Stomach (tissue), 9 donors: ENCODE results near the gene FGGY. TPM values are rescaled to one million over a fixed set of nuclear protein-coding genes. Genes with fewer than 3 reads are reported as not detected.
"Not testable (repeated sequence)": the region's sequence is repeated elsewhere in the genome, so short reads cannot be mapped to it uniquely, and the experiment has no call there.

Experiments
- DNase-seq, 2 donors: peaks; one replicate each; pipeline versions ENCODE4 v3.0.0 to v3.0.0-alpha.2; 2013 to 2019
- H3K27ac ChIP-seq, 5 donors: fragments of 200-600 bp in 4 of 5; sonication (generic) in 4 of 5; one replicate each; pipeline ENCODE4 v1.5.1; 2013 to 2019; ENCODE audit warnings: mild to moderate bottlenecking in 1 of 5, moderate library complexity in 1 of 5
- H3K27me3 ChIP-seq, 3 donors: fragments of 200-600 bp; sonication (generic); one replicate each; pipeline ENCODE4 v1.5.1; 2017 to 2019; ENCODE audit warnings: mixed run types in 1 of 3
- H3K36me3 ChIP-seq, 4 donors: fragments of 200-600 bp; sonication (generic); 1 replicate in 3 of 4; 2 replicates in 1 of 4; pipeline ENCODE4 v1.5.1; 2016 to 2019
- H3K4me1 ChIP-seq, 4 donors: fragments of 200-600 bp; sonication (generic); one replicate each; pipeline ENCODE4 v1.5.1; 2016 to 2019
- H3K4me3 ChIP-seq, 4 donors: fragments of 200-600 bp; sonication (generic) in 3 of 4; one replicate each; pipeline ENCODE4 v1.5.1; 2016 to 2019; ENCODE audit warnings: mild to moderate bottlenecking in 1 of 4
- H3K9me3 ChIP-seq, 4 donors: fragments of 200-600 bp; sonication (generic); one replicate each; pipeline ENCODE4 v1.5.1; 2016 to 2019
- EP300 ChIP-seq: sonication (generic); formaldehyde crosslinking; IDR thresholded peaks from one replicate; pipeline ENCODE4 v1.6.1; 2017; ENCODE audit warnings: antibody characterized with exemption
- POLR2A ChIP-seq, 4 donors: fragments of 450-650 bp; IDR thresholded peaks; one replicate each; pipeline ENCODE4 v1.6.1; 2016; ENCODE audit warnings: antibody characterized with exemption in 4 of 4, control low read depth in 2 of 4, mild to moderate bottlenecking in 1 of 4, moderate library complexity in 1 of 4
- POLR2AphosphoS5 ChIP-seq, 3 donors: sonication (generic); formaldehyde crosslinking; IDR thresholded peaks; one replicate each; pipeline ENCODE4 v1.6.1; 2016; ENCODE audit warnings: antibody characterized with exemption in 3 of 3
- WGBS, 5 donors: extraction: QIAGEN DNeasy Blood & Tissue Kit in 3 of 5; methylation state at CpG; one replicate each; pipeline versions ENCODE4 v1.1.5 to v1.1.7; 2013 to 2018; 5-methylcytosine and 5-hydroxymethylcytosine counted together
- intact Hi-C: fragments of 100-400 bp; cut with DNase I; formaldehyde crosslinking; loops from one replicate; pipeline ENCODE4 v1.15.1; 2023; ENCODE audit warnings: low total_unique reads
- polyA plus RNA-seq, 3 donors: library from polyadenylated mRNA; stranded (reverse); fragments of 200-250 nt; gene quantifications; one replicate each; pipeline ENCODE4 v1.2.3, GENCODE V29; 2013
- total RNA-seq, 5 donors: library from RNA; depleted of rRNA; stranded (reverse); fragments of >200 nt; gene quantifications; one replicate each; pipeline versions ENCODE4 v1.1.0 to v1.2.3, GENCODE V29; 2014 to 2016
- TF ChIP-seq, protein P1 (sequence below), 7 experiments: fragments of 450-650 bp in 4 of 7; fragments of 200-600 bp in 3 of 7; sonication (generic) in 3 of 7; IDR thresholded peaks; one replicate each; pipeline ENCODE4 v1.5.1; 2016 to 2019; ENCODE audit warnings: antibody characterized with exemption in 7 of 7, control low read depth in 2 of 7, mild to moderate bottlenecking in 1 of 7
- donor health status: healthy with polysubstance abuse.
- donor health status: Bipolar disorder and iron deficiency.
- donor health status: healthy.

FGGY gene
- total and polyA plus RNA-seq, 8 donors = 6.2 to 40.6 (median 10.8) TPM

DNA sequence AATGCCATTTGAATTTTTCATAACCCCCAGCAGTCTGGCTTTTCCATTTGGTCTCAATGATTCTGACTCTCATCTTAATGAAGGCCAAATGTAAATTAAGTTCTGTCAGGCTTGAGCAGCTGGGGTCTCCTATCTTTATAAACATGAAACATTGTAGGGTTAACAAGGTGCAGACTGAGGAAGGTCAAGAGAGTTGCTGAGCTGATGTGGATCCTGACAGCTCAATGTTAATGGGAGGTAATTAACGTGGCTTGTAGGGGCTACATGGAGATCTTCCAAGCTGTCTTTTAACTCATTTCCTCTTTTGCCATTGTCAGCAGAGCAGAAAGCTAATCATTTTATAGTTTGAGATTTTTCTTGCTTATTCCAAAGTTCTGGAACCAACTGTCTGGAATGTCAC is 55.2 kb downstream of the FGGY start:
- no peaks in the 10 kb centered on the region for H3K9me3 ChIP-seq
- intact Hi-C loops = no loop called here
- DNase-seq = no peak
- H3K27me3 ChIP-seq = no peaks in the 10 kb centered on the region
- H3K4me3 ChIP-seq = no peak overlapping the region
- TF ChIP-seq EP300 (no peak), POLR2AphosphoS5 (IDR thresholded peaks at IDR 0.05) (no peak), POLR2A (IDR thresholded peaks at IDR 0.05) (no peak)
- TF ChIP-seq, protein P1, sequence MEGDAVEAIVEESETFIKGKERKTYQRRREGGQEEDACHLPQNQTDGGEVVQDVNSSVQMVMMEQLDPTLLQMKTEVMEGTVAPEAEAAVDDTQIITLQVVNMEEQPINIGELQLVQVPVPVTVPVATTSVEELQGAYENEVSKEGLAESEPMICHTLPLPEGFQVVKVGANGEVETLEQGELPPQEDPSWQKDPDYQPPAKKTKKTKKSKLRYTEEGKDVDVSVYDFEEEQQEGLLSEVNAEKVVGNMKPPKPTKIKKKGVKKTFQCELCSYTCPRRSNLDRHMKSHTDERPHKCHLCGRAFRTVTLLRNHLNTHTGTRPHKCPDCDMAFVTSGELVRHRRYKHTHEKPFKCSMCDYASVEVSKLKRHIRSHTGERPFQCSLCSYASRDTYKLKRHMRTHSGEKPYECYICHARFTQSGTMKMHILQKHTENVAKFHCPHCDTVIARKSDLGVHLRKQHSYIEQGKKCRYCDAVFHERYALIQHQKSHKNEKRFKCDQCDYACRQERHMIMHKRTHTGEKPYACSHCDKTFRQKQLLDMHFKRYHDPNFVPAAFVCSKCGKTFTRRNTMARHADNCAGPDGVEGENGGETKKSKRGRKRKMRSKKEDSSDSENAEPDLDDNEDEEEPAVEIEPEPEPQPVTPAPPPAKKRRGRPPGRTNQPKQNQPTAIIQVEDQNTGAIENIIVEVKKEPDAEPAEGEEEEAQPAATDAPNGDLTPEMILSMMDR (IDR thresholded peaks at IDR 0.05) = no peak
- no peaks in the 10 kb centered on the region for H3K36me3 ChIP-seq
- H3K27ac ChIP-seq = no peak overlapping the region
- 70 to 93% (median 77%) methylated on average over 1 of the region's 1 CpG for WGBS, 5 donors
- H3K4me1 ChIP-seq = peaks cover 0 to 11% (median 1%) of the 10 kb centered on the region in 4 donors

DNA sequence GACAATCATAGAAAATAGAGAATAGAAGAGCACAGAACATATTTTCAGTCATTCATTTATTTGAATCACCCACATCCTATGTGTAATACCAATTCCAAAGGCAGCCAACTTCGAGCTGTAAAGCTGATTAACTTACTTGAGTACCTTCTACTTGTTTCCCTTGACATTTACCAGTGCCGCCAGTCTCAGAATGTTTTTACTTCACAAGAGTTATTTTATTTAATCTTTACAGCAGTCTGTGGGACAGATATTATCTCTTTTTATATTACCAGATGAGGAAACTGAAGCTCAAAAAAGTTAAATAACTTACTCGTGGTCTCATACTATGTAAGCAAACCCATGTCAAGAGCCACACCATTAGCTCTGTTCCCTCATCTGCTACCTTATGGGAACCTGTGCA is 56.6 kb downstream of the FGGY start:
- H3K27ac ChIP-seq = no peak overlapping the region
- intact Hi-C loops = no loop called here
- H3K4me3 ChIP-seq = no peak overlapping the region
- 79 to 88% (median 82%) methylated on average over 3 of the region's 3 CpGs for WGBS, 5 donors
- H3K4me1 ChIP-seq = peaks cover 0 to 11% (median 1%) of the 10 kb centered on the region in 4 donors
- no peaks in the 10 kb centered on the region for H3K36me3 ChIP-seq
- TF ChIP-seq POLR2AphosphoS5 (IDR thresholded peaks at IDR 0.05) = no peak
- TF ChIP-seq, protein P1 (IDR thresholded peaks at IDR 0.05) = no peak
- no peak for TF ChIP-seq EP300
- TF ChIP-seq POLR2A (IDR thresholded peaks at IDR 0.05) = no peak
- no peak for DNase-seq
- no peaks in the 10 kb centered on the region for H3K27me3 ChIP-seq
- H3K9me3 ChIP-seq = no peaks in the 10 kb centered on the region

DNA sequence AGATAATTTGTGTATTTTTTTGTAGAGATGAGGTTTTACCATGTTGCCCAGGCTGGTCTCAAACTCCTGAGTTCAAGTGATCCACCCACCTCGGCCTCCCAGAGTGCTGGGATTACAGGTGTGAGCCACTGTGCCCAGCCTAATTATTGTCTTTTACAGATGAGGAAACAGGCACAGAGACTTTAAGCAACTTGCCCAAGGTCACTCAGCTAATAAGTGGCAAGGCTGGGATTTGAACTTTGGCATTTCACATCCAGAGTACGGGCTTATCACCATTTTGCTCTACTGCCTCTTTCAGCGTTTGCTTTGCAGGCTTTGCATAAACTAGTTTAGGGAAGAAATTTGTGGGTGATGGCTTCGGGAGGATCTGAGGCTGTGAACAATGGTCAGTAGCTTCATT is 57.3 kb downstream of the FGGY start:
- intact Hi-C loops, H3K27me3 ChIP-seq, H3K36me3 ChIP-seq, H3K9me3 ChIP-seq, H3K4me3 ChIP-seq, DNase-seq: not testable (repeated sequence)
- Histone ChIP-seq H3K27ac (peak overlapping the region in 1 of 5 donors; percentile 18), H3K4me1 (peaks cover 0 to 11% (median 1%) of the 10 kb centered on the region in 4 donors)
- 72 to 81% (median 79%) methylated on average over 4 of the region's 4 CpGs for WGBS, 5 donors

DNA sequence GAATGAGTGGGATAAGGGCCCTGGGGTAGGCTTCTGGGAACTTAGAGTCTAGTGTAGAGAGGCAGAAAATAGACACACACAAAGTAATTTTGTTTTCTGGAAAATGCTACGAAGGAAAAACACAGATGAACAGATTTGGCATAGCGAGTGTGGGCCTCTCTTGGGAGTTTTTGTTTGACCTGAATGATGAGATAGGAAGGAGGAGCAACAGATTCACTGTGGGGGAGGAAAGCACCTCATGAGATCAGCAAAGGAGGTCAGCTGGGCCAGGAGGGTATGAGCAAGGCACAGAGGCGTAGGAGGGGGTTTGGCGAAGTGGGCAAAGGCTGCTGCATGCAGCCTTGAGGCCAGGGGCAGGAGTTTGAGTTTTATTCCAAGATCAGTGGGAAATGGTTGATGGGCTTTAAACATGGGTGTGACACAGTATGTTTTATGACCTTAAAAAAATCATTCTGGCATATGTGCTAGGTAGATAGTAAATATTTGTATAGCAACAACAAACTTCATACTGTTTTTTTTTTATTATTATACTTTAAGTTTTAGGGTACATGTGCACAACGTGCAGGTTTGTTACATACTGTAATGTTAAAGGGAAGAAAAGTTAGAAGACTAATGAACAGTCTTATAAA is 57.9 kb downstream of the FGGY start:
- 67 to 77% (median 71%) methylated on average over 5 of the region's 5 CpGs for WGBS, 5 donors
- Histone ChIP-seq H3K4me1 (peaks cover 0 to 11% (median 1%) of the 10 kb centered on the region in 4 donors), H3K4me3 (no peak overlapping the region), H3K9me3 (no peaks in the 10 kb centered on the region), H3K27ac (peak overlapping the region in 1 of 5 donors; percentile 18), H3K27me3 (no peaks in the 10 kb centered on the region), H3K36me3 (no peaks in the 10 kb centered on the region)
- intact Hi-C loops = no loop called here
- TF ChIP-seq POLR2AphosphoS5 (IDR thresholded peaks at IDR 0.05) (no peak), POLR2A (IDR thresholded peaks at IDR 0.05) (no peak), EP300 (no peak)
- TF ChIP-seq, protein P1 (IDR thresholded peaks at IDR 0.05) = no peak
- DNase-seq = peak in 1 of 2 donors; percentile 41

DNA sequence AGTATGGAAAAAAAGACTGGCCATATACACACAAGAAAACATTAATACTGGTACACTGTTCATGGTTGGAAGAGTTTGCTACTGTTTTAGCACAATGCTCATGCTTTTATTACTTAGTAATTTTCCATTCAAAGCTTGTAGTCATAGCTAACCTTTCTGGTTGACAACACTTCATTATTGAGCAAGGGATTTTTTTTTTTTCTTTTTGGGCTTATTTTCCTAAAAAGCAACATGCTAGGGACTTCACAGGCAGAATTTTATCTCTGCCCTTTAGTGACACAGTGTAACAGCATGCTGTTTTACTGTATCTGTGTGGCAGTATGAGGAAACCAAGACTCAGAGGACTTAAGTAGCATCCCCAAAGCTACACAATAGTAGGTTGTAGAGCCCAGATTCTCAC is 58.5 kb downstream of the FGGY start:
- H3K27ac ChIP-seq = peak overlapping the region in 1 of 5 donors; percentile 18
- TF ChIP-seq, protein P1 (IDR thresholded peaks at IDR 0.05) = no peak
- no peak for TF ChIP-seq EP300

More for the DNA sequence above, 58.5 kb downstream of the FGGY start:
- no peaks in the 10 kb centered on the region for H3K27me3 ChIP-seq
- intact Hi-C loops = no loop called here
- DNase-seq = no peak
- H3K4me1 ChIP-seq = peaks cover 0 to 11% (median 1%) of the 10 kb centered on the region in 4 donors
- no peak overlapping the region for H3K4me3 ChIP-seq
- H3K36me3 ChIP-seq = no peaks in the 10 kb centered on the region
- no peaks in the 10 kb centered on the region for H3K9me3 ChIP-seq
